Posterior vena cava (tissue), 2 donors: ENCODE results near the gene KEL. TPM values are rescaled to one million over a fixed set of nuclear protein-coding genes. Genes with fewer than 3 reads are reported as not detected.

Source experiments
- DNase-seq: peaks from one replicate; pipeline ENCODE4 v3.0.0-alpha.2; 2020; ENCODE audit warnings: low spot score
- intact Hi-C, 2 donors: fragments of 100-400 bp; cut with DNase I; formaldehyde crosslinking; loops; one replicate each; pipeline versions ENCODE4 v1.14.1 to v1.14.2; 2022 to 2023
- total RNA-seq, 2 donors: library from RNA; stranded (reverse); fragmentation: NEBNext Ultra II Directional; extraction: Animal tissue kit (Norgen Biotek cat#: 25700); gene quantifications; one replicate each; pipeline ENCODE4 v1.2.1, GENCODE V29; 2021
- donor health status: DM: yes; HTN: yes; CAD: no.
- donor health status: DM: yes; HTN: yes; CAD: no.

Gene KEL
- total RNA-seq, 2 donors from 2014 or later, result 0.67 to 1.2 TPM

- DNase-seq, result no peak
Measured at GRCh38 chr7:142935941-142936565, 26.1 kb downstream of the KEL start.

DNA sequence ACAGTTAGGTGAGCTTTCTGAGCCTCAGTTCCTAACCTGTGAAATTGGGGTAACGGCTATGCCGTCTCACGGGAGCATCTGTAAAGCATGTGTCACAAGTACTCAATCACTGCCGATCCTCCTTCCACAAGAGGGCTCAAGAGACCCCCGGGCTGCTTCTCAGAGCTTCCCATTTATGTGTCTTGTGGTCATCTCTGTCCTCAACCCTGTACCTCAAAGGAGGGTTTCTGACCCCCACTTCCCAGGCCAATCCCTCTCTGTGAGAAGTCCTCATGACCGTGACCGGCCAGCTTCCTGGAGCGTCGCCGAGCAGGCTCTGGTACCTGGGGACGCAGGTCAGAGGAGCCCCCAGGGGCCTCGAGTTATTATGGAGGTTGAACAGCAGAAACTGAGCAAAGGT, 28.1 kb downstream of the KEL start:
- intact Hi-C loops, result no loop called here
- DNase-seq, result no peak

More at GRCh38 chr7:142935941-142936565, 26.1 kb downstream of the KEL start:
- intact Hi-C loops, result no loop called here

GRCh38 chr7:142933624-142934023, 28.5 kb downstream of the KEL start, which contains the start of gene TRPV5:
TSS of gene TRPV5 (minus strand) at chr7:142933746. CDS start at chr7:142933459, 287 bp downstream.
- intact Hi-C loops, result loop anchor here in 1 of 2 donors (1.0 kb wide), 1 partner anchor 27 kb away; no protein-coding TSS in a partner anchor
- DNase-seq, result no peak

GRCh38 chr7:142933092-142933475, 29.1 kb downstream of the KEL start:
- peak; percentile 48 for DNase-seq
- intact Hi-C loops, result loop anchor here in 1 of 2 donors (1.0 kb wide), 1 partner anchor 27 kb away; no protein-coding TSS in a partner anchor

- intact Hi-C loops, result loop anchor here in 1 of 2 donors (1.0 kb wide), 1 partner anchor 26 kb away; no protein-coding TSS in a partner anchor
- no peak for DNase-seq
Measured at GRCh38 chr7:142932386-142933091, 29.6 kb downstream of the KEL start.

DNA sequence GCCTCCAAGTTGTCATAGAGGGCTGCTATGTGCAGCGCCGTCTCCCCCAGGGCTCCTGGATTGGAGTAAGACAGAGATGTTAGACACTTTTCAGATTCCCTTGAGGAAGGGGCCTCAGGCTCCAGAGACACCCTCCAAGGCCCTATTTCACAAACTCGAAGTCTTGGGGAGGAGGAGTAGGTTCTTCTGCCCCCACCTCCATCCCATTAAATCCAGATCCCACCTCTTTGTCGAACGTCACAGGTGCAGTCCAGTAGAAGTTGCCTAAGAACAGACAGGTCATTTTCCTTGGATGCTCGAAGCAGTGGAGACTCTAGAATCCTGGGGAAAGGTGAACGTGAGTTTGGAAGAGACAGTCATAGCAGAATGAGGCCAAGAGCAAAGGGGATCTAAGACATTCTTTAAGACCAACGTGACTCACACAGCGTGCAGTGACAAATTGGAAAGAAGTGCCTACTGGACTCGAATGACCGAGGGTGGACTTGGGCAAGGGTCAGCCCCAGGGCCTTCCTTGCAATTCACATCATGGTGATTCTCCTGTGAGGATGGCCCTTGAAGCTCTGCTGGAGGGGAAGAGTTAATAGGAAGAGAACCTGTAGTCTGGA, 31.9 kb downstream of the KEL start:
- DNase-seq, result no peak
- intact Hi-C loops, result no loop called here

- intact Hi-C loops, result no loop called here
- no peak for DNase-seq
Measured at GRCh38 chr7:142927949-142928348, 34.2 kb downstream of the KEL start.

- no peak for DNase-seq
- intact Hi-C loops, result no loop called here
Measured at GRCh38 chr7:142927085-142927745, 34.9 kb downstream of the KEL start.

DNA sequence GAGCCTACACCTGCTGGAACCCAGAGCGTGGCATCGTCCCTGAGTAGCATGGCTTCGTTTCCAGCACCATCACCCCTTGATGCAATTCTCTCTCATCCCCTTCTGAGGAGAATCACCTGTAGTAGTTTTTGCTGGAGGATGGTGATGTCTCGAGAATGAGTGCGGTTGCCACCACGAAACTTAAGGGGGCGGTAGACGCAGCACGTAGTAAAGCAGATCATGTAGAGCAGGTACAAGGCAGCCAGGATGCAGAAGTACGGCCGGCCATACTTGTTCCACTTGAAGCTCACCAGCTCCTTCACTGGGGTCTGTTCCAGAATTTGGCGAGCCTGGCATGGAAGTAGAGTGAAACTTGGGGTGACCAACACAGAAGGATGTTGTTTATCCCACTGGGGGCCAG, 36.8 kb downstream of the KEL start:
- DNase-seq, result no peak
- intact Hi-C loops, result no loop called here

DNA sequence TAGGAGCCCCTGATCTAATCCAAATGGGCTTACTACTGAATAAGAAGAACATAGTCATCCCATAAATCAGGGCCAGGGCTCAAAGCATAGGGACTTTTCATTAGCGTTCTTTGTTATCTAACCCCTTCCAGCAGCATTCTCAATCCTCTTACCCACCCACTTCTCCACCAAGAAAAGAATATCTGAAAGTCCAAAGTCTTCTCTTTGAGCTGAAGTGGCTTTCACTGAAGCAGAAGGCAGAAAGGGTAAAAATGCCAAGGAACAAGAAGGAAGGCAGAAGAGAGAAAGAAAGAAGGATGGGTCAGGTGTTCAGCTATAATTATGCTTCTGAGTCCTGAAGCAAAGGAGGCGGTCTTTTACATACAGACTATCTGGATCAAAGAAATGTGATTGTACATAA, 38.8 kb downstream of the KEL start:
- intact Hi-C loops, result no loop called here

DNA sequence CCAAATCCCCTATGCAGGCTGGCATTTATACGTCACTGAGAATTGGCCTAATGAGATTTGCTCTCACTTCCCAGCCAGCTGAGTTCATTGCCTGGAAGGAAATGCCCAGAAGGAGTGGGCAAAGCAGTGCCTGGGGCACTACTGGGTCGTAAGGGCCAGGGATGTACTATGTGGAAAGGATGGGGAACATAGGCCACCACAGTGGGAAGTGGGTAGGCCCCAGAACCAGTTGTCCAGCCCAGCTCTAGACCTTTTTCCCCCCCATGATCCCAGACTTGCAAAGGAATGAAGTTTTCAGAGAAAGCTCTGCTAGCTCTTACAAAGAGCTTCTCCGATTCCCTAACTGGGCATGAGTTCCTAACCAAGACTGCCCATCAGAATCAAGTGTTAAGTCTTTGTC, 42.5 kb downstream of the KEL start:
- intact Hi-C loops, result no loop called here

More for the DNA sequence above, 38.8 kb downstream of the KEL start:
- DNase-seq, result no peak

GRCh38 chr7:142918901-142919300, 43.3 kb downstream of the KEL start:
- intact Hi-C loops, result no loop called here
- no peak for DNase-seq

More for the DNA sequence above, 42.5 kb downstream of the KEL start:
- DNase-seq, result no peak

- DNase-seq, result no peak
- intact Hi-C loops, result no loop called here
Measured at GRCh38 chr7:142917447-142917846, 44.7 kb downstream of the KEL start.

- intact Hi-C loops, result no loop called here
- DNase-seq, result no peak
Measured at GRCh38 chr7:142916508-142916907, 45.7 kb downstream of the KEL start.

GRCh38 chr7:142915315-142915714, 46.8 kb downstream of the KEL start:
- no peak for DNase-seq
- intact Hi-C loops, result no loop called here

GRCh38 chr7:142914121-142914520, 48.0 kb downstream of the KEL start:
- intact Hi-C loops, result no loop called here

DNA sequence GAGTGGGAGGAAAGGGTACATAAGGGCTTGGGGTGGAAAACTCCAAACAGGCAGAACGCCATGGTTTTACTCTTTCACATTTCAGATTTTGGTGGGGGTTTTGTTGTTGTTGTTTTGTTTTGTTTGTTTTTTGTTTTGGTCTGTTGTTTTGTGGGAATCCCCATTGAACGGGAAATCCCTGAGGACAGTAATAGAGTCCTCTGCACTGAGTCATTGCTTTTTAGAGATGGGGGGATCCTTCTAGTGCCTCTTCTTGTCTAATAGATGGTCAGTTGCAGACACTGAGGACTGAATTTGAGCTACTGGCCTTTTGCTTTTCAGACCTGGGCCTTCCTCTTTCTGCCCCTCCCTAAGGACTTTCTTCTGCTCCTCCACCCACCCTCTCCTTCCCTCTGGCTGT, 48.6 kb downstream of the KEL start:
- DNase-seq, result no peak
- intact Hi-C loops, result no loop called here

More at GRCh38 chr7:142914121-142914520, 48.0 kb downstream of the KEL start:
- DNase-seq, result no peak

- DNase-seq, result no peak
- intact Hi-C loops, result no loop called here
Measured at GRCh38 chr7:142913051-142913450, 49.1 kb downstream of the KEL start.

- DNase-seq, result no peak
- intact Hi-C loops, result no loop called here
Measured at GRCh38 chr7:142910481-142910880, 51.7 kb downstream of the KEL start.

DNA sequence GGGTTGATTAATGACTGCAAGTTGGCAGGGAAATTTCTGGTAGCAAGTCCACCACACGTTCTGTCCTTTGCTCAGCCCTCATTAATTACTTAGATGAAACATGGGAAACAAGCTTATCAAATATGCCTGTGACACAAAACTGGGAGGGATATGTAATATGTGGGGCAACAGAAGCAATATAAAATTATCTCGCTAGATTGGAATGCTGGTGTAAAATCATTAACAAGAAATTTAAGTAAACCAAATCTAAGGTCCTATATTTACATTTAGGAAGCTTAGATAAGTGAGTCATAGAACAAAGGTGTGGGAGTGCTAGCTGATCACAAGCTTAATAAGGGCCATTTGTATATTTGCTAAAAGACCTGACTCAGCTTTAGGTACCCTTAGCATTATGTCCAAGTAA, 52.1 kb downstream of the KEL start:
- intact Hi-C loops, result no loop called here
- no peak for DNase-seq
